A673 (cell line): ENCODE measurements around the gene SLC22A5.

ENCODE experiments used
- EZH2 ChIP-seq: fragments of 200-600 bp; sonication (generic); IDR thresholded peaks from 2 replicates; pipeline ENCODE4 v1.6.1; 2017; ENCODE audit warnings: borderline replicate concordance, low read depth, mild to moderate bottlenecking, mixed read lengths, antibody characterized with exemption, low read length; ENCODE audit not compliant: poor library complexity, severe bottlenecking
- TF ChIP-seq, protein P1 (sequence below): fragments of 300-800, 200-600 bp; sonication (generic); conservative IDR thresholded peaks from 2 replicates; pipeline ENCODE4 v1.5.1; 2017; ENCODE audit warnings: low read depth, mild to moderate bottlenecking, antibody characterized with exemption, low read length, moderate library complexity, mixed read lengths

DNA sequence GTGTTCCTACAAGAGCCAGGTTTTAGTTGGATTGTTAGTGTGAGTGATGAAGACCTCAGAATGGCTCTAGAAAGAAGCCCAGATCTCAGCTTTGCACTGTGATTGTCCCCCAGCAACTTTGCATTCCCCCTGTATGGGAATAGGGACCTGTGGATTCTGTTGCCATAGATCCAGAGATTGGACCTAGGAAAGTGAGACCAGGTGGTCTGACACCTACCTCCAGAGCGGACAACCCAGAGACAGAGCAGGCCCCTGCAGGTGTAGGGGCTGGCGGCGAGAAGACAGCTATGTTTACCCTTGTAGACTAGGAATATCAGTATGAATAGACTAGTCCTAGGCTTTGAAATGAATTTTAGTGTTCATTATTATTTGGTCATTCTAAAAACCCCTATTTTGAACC is 67.4 kb downstream of the SLC22A5 start:
- TF ChIP-seq, protein P1, sequence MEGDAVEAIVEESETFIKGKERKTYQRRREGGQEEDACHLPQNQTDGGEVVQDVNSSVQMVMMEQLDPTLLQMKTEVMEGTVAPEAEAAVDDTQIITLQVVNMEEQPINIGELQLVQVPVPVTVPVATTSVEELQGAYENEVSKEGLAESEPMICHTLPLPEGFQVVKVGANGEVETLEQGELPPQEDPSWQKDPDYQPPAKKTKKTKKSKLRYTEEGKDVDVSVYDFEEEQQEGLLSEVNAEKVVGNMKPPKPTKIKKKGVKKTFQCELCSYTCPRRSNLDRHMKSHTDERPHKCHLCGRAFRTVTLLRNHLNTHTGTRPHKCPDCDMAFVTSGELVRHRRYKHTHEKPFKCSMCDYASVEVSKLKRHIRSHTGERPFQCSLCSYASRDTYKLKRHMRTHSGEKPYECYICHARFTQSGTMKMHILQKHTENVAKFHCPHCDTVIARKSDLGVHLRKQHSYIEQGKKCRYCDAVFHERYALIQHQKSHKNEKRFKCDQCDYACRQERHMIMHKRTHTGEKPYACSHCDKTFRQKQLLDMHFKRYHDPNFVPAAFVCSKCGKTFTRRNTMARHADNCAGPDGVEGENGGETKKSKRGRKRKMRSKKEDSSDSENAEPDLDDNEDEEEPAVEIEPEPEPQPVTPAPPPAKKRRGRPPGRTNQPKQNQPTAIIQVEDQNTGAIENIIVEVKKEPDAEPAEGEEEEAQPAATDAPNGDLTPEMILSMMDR, result no peak
- no peak for TF ChIP-seq EZH2
